Hepatocyte (in vitro differentiated cells): ENCODE results near the gene DHCR24. TPM values are rescaled to one million over a fixed set of nuclear protein-coding genes. Genes with fewer than 3 reads are reported as not detected.
A peak's percentile ranks its signal among the peaks of the same experiment; 100 is the strongest.

ENCODE experiments used
- DNase-seq: peaks from one replicate; pipeline ENCODE4 v3.0.0-alpha.2; 2016; ENCODE audit warnings: low spot score
- H2AFZ ChIP-seq: fragments of 200-600 bp; sonication (generic); 2 replicates; pipeline ENCODE4 v1.6.0; 2016; ENCODE audit warnings: antibody characterized with exemption, mild to moderate bottlenecking
- H3K27ac ChIP-seq: fragments of 200-600 bp; sonication (generic); 2 replicates; pipeline ENCODE4 v1.5.1; 2016; ENCODE audit warnings: mild to moderate bottlenecking
- H3K27me3 ChIP-seq: fragments of 200-600 bp; sonication (generic); 2 replicates; pipeline ENCODE4 v1.6.1; 2016
- H3K36me3 ChIP-seq: fragments of 200-600 bp; sonication (generic); replicated peaks from 2 replicates; pipeline ENCODE4 v1.5.1; 2016; ENCODE audit warnings: low read depth; ENCODE audit not compliant: insufficient read depth
- H3K4me1 ChIP-seq: fragments of 200-600 bp; sonication (generic); 2 replicates; pipeline ENCODE4 v1.5.1; 2016; ENCODE audit warnings: mild to moderate bottlenecking, moderate library complexity; ENCODE audit not compliant: insufficient read depth
- H3K4me2 ChIP-seq: fragments of 200-600 bp; sonication (generic); 2 replicates; pipeline ENCODE4 v1.6.0; 2016
- H3K4me3 ChIP-seq: fragments of 200-600 bp; sonication (generic); 2 replicates; pipeline ENCODE4 v1.5.1; 2016; ENCODE audit warnings: mild to moderate bottlenecking
- H3K79me2 ChIP-seq: fragments of 200-600 bp; sonication (generic); 2 replicates; pipeline ENCODE4 v1.6.0; 2017; ENCODE audit warnings: mild to moderate bottlenecking
- H3K9me2 ChIP-seq: fragments of 200-600 bp; sonication (generic); replicated peaks from 2 replicates; pipeline ENCODE4 v1.6.0; 2017; ENCODE audit warnings: mild to moderate bottlenecking; ENCODE audit not compliant: insufficient read depth
- H3K9me3 ChIP-seq: fragments of 200-600 bp; sonication (generic); 2 replicates; pipeline ENCODE4 v1.5.1; 2016; ENCODE audit warnings: low read depth, mild to moderate bottlenecking
- H4K20me1 ChIP-seq: fragments of 200-600 bp; sonication (generic); 2 replicates; pipeline ENCODE4 v1.6.0; 2016; ENCODE audit warnings: mild to moderate bottlenecking; ENCODE audit not compliant: insufficient read depth, poor library complexity, severe bottlenecking
- EZH2 ChIP-seq: fragments of 200-600 bp; sonication (generic); IDR thresholded peaks from 2 replicates; pipeline ENCODE4 v1.6.1; 2016; ENCODE audit warnings: antibody characterized with exemption, mild to moderate bottlenecking, borderline replicate concordance
- EZH2phosphoT487 ChIP-seq: fragments of 200-600 bp; sonication (generic); IDR thresholded peaks from one replicate; pipeline ENCODE4 v1.6.1; 2018; ENCODE audit warnings: antibody characterized with exemption, mild to moderate bottlenecking, low read depth, moderate library complexity; ENCODE audit not compliant: unreplicated experiment, severe bottlenecking
- WGBS: methylation state at CpG from one replicate; pipeline ENCODE4 v1.1.6; 2016; ENCODE audit warnings: low lambda C conversion rate; ENCODE audit errors: missing lambda C conversion rate; 5-methylcytosine and 5-hydroxymethylcytosine counted together
- polyA plus RNA-seq: library from polyadenylated mRNA; unstranded; fragments of >200 nt; fragmentation: Nextera tagmentation; extraction: Ambion mirVana; gene quantifications from 2 replicates; pipeline ENCODE4 v1.2.1, GENCODE V29; 2016
- total RNA-seq: library from RNA; depleted of rRNA; stranded (reverse); fragments of >200 nt; gene quantifications from 2 replicates; pipeline ENCODE4 v1.2.3, GENCODE V29; 2014
- TF ChIP-seq, protein P1 (sequence below): fragments of 200-600 bp; sonication (generic); IDR thresholded peaks from 2 replicates; pipeline ENCODE4 v1.5.1; 2016; ENCODE audit warnings: antibody characterized with exemption, mild to moderate bottlenecking; ENCODE audit not compliant: poor library complexity

Gene DHCR24
- total and polyA plus RNA-seq, 2 experiments from 2014 or later: 282 to 318 TPM

GRCh38 chr1:54885807-54886723 lies 930 bp downstream of the DHCR24 start:
- whole genome bisulfite sequencing: 12% methylated on average over 23 of the region's 24 CpGs
- DNase-seq: peak; percentile 67
- TF ChIP-seq EZH2phosphoT487 (no peak), EZH2 (no peak)
- TF ChIP-seq, protein P1, sequence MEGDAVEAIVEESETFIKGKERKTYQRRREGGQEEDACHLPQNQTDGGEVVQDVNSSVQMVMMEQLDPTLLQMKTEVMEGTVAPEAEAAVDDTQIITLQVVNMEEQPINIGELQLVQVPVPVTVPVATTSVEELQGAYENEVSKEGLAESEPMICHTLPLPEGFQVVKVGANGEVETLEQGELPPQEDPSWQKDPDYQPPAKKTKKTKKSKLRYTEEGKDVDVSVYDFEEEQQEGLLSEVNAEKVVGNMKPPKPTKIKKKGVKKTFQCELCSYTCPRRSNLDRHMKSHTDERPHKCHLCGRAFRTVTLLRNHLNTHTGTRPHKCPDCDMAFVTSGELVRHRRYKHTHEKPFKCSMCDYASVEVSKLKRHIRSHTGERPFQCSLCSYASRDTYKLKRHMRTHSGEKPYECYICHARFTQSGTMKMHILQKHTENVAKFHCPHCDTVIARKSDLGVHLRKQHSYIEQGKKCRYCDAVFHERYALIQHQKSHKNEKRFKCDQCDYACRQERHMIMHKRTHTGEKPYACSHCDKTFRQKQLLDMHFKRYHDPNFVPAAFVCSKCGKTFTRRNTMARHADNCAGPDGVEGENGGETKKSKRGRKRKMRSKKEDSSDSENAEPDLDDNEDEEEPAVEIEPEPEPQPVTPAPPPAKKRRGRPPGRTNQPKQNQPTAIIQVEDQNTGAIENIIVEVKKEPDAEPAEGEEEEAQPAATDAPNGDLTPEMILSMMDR: no peak
- H4K20me1 ChIP-seq: peaks cover 30% of the 10 kb centered on the region
- H3K4me2 ChIP-seq: peak overlapping the region; percentile 85
- H3K27me3 ChIP-seq: no peaks in the 10 kb centered on the region
- peaks cover 4% of the 10 kb centered on the region for H3K36me3 ChIP-seq
- peaks cover 57% of the 10 kb centered on the region for H3K79me2 ChIP-seq
- H3K9me3 ChIP-seq: no peaks in the 10 kb centered on the region
- peak overlapping the region; percentile 50 for H2AFZ ChIP-seq
- peaks cover 35% of the 10 kb centered on the region for H3K4me1 ChIP-seq
- peak overlapping the region; percentile 79 for H3K4me3 ChIP-seq
- no peaks in the 10 kb centered on the region for H3K9me2 ChIP-seq
- peak overlapping the region; percentile 88 for H3K27ac ChIP-seq

- H3K9me3 ChIP-seq: no peaks in the 10 kb centered on the region
- peak overlapping the region; percentile 88 for H3K27ac ChIP-seq
- peaks cover 4% of the 10 kb centered on the region for H3K36me3 ChIP-seq
- no peaks in the 10 kb centered on the region for H3K9me2 ChIP-seq
- peak overlapping the region; percentile 85 for H3K4me2 ChIP-seq
- WGBS: 50% methylated on average over 4 of the region's 4 CpGs
- H3K27me3 ChIP-seq: no peaks in the 10 kb centered on the region
- peaks cover 65% of the 10 kb centered on the region for H3K79me2 ChIP-seq
- H2AFZ ChIP-seq: no peak overlapping the region
- H3K4me1 ChIP-seq: peaks cover 35% of the 10 kb centered on the region
- no peak for TF ChIP-seq EZH2
- TF ChIP-seq, protein P1: no peak
- TF ChIP-seq EZH2phosphoT487: no peak
- H4K20me1 ChIP-seq: peaks cover 30% of the 10 kb centered on the region
- no peak for DNase-seq
- peak overlapping the region; percentile 79 for H3K4me3 ChIP-seq
Measured at GRCh38 chr1:54885237-54885679, 1.7 kb downstream of the DHCR24 start.

- DNase-seq: no peak
- H3K36me3 ChIP-seq: peaks cover 4% of the 10 kb centered on the region
- peak overlapping the region; percentile 88 for H3K27ac ChIP-seq
- TF ChIP-seq EZH2phosphoT487 (no peak), EZH2 (no peak)
- TF ChIP-seq, protein P1: no peak
- H2AFZ ChIP-seq: no peak overlapping the region
- H3K79me2 ChIP-seq: peaks cover 70% of the 10 kb centered on the region
- peak overlapping the region; percentile 85 for H3K4me2 ChIP-seq
- H3K9me3 ChIP-seq: no peaks in the 10 kb centered on the region
- peaks cover 35% of the 10 kb centered on the region for H3K4me1 ChIP-seq
- H3K4me3 ChIP-seq: peak overlapping the region; percentile 11
- WGBS: 45% methylated on average over 3 of the region's 3 CpGs
- H3K9me2 ChIP-seq: no peaks in the 10 kb centered on the region
- H4K20me1 ChIP-seq: peaks cover 30% of the 10 kb centered on the region
- no peaks in the 10 kb centered on the region for H3K27me3 ChIP-seq
Measured at GRCh38 chr1:54884768-54885167, 2.2 kb downstream of the DHCR24 start.
